Measurements from ENCODE around the gene ANKLE2. TPM values are rescaled to one million over a fixed set of nuclear protein-coding genes. Genes with fewer than 3 reads are reported as not detected.

The ANKLE2 gene
- total and polyA plus RNA-seq, 2 donors: 45.4 to 62.5 TPM

DNA sequence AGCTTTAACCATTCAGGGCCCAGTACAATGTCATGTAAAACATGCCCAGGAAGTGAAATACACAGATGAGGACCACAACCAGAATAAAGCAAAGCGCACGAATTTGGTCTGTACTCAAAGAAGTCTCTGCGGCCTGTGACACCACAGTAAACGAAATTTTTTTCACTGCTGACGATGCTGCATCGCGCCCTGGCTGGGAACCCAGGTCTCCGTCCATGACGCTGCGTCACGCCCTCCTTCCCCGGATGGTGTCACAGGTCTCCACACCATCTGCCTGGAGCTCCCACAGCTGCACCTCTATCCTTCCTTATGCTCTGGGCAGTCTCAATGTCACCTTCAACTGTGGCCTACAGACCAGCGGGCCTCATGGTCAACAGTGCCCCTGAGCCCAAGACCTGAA, 17.8 kb downstream of the ANKLE2 start:
- H3K27me3 ChIP-seq (ENCODE audit: control insufficient read depth in 2 of 2, insufficient read depth in 1 of 2, low read length in 1 of 2): no peaks in the 10 kb centered on the region
- WGBS: 89% methylated on average over 13 of the region's 13 CpGs

DNA sequence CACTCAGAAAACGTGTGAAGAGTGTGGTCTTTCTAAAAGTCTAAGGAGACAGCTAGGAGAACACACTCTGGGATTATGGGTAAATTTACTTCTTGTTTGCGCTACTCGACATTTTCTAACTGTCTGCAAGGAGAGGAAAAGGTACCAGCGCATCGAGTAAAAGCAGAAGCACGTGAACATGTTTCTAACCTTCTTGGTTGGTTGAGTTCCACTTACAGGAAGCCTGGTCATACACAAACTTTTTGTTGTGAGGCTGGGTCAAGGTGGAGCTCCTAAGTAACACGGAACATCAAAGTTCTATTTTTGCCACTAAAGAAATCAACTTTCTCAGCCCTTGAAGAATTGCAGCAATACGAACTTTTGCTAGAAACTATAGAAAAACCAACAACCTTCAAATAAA, 20.0 kb downstream of the ANKLE2 start:
- no peak for DNase-seq (ENCODE audit: low read depth in 6 of 9, low spot score in 9 of 9)
- Histone ChIP-seq H3K9me3 (ENCODE audit: control insufficient read depth in 2 of 2, insufficient read depth in 1 of 2, low read length in 1 of 2) (no peaks in the 10 kb centered on the region), H3K36me3 (ENCODE audit: control insufficient read depth in 2 of 2, insufficient read depth in 2 of 2, low read length in 1 of 2) (peaks cover 82 to 93% of the 10 kb centered on the region in 2 donors), H3K27me3 (ENCODE audit: control insufficient read depth in 2 of 2, insufficient read depth in 1 of 2, low read length in 1 of 2) (no peaks in the 10 kb centered on the region), H3K27ac (ENCODE audit: low read depth in 1 of 2, low read length in 1 of 2) (no peak overlapping the region), H3K4me3 (ENCODE audit: low read length in 2 of 2) (no peak overlapping the region), H3K4me1 (ENCODE audit: control insufficient read depth in 2 of 2, insufficient read depth in 2 of 2, low read length in 2 of 2) (no peaks in the 10 kb centered on the region)
- WGBS: 89% methylated on average over 8 of the region's 8 CpGs

More for the DNA sequence above, 17.8 kb downstream of the ANKLE2 start:
- H3K4me3 ChIP-seq (ENCODE audit: low read length in 2 of 2): no peak overlapping the region
- H3K4me1 ChIP-seq (ENCODE audit: control insufficient read depth in 2 of 2, insufficient read depth in 2 of 2, low read length in 2 of 2): no peaks in the 10 kb centered on the region
- no peak for DNase-seq (ENCODE audit: low read depth in 6 of 9, low spot score in 9 of 9)
- H3K27ac ChIP-seq (ENCODE audit: low read depth in 1 of 2, low read length in 1 of 2): no peak overlapping the region
- peaks cover 87 to 97% of the 10 kb centered on the region in 2 donors for H3K36me3 ChIP-seq (ENCODE audit: control insufficient read depth in 2 of 2, insufficient read depth in 2 of 2, low read length in 1 of 2)
- no peaks in the 10 kb centered on the region for H3K9me3 ChIP-seq (ENCODE audit: control insufficient read depth in 2 of 2, insufficient read depth in 1 of 2, low read length in 1 of 2)

DNA sequence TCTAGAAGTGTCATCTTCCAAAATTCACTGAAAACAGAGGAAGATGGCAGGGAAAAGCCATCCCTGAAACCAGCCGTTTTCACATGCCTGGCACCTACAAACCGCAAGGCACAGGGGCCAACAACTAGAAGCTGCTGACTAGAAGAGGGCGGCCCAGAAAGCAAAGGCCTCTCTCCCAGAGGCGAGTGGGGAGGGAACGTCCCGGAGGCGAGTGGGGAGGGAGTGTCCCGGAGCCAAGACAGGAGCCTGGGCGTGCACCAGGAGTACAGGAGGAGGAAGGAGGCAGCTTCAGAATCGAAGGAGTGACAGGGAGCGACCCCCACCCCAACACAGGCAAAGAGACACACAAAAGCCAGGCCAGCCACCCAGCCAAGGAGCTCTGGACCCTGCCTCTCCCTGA, 21.0 kb downstream of the ANKLE2 start:
- no peak overlapping the region for H3K4me3 ChIP-seq (ENCODE audit: low read length in 2 of 2)
- no peaks in the 10 kb centered on the region for H3K4me1 ChIP-seq (ENCODE audit: control insufficient read depth in 2 of 2, insufficient read depth in 2 of 2, low read length in 2 of 2)
- H3K36me3 ChIP-seq (ENCODE audit: control insufficient read depth in 2 of 2, insufficient read depth in 2 of 2, low read length in 1 of 2): peaks cover 83 to 92% of the 10 kb centered on the region in 2 donors
- no peaks in the 10 kb centered on the region for H3K27me3 ChIP-seq (ENCODE audit: control insufficient read depth in 2 of 2, insufficient read depth in 1 of 2, low read length in 1 of 2)
- WGBS: 94% methylated on average over 11 of the region's 11 CpGs
- DNase-seq (ENCODE audit: low read depth in 6 of 9, low spot score in 9 of 9): no peak
- no peaks in the 10 kb centered on the region for H3K9me3 ChIP-seq (ENCODE audit: control insufficient read depth in 2 of 2, insufficient read depth in 1 of 2, low read length in 1 of 2)
- H3K27ac ChIP-seq (ENCODE audit: low read depth in 1 of 2, low read length in 1 of 2): no peak overlapping the region

DNA sequence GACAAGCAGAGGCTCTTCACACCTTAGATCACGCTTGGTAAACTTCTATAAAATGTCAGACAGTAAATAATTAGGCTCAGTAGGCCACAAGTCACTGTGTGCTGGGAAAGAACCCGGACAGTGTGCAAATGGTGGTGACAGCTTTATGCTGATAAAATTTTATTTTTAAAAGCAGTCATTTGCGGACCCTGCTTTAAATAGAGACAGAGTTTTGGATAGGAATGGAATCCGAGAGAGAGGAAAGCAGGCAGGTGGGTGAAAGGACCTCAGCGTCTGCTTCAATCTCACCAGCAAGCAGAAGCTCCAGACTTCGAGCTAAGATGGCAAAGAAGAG, 21.4 kb downstream of the ANKLE2 start:
- Histone ChIP-seq H3K27ac (ENCODE audit: low read depth in 1 of 2, low read length in 1 of 2) (no peak overlapping the region), H3K36me3 (ENCODE audit: control insufficient read depth in 2 of 2, insufficient read depth in 2 of 2, low read length in 1 of 2) (peaks cover 83 to 92% of the 10 kb centered on the region in 2 donors), H3K27me3 (ENCODE audit: control insufficient read depth in 2 of 2, insufficient read depth in 1 of 2, low read length in 1 of 2) (no peaks in the 10 kb centered on the region), H3K4me3 (ENCODE audit: low read length in 2 of 2) (no peak overlapping the region), H3K9me3 (ENCODE audit: control insufficient read depth in 2 of 2, insufficient read depth in 1 of 2, low read length in 1 of 2) (no peaks in the 10 kb centered on the region), H3K4me1 (ENCODE audit: control insufficient read depth in 2 of 2, insufficient read depth in 2 of 2, low read length in 2 of 2) (no peaks in the 10 kb centered on the region)
- WGBS: 96% methylated on average over 6 of the region's 6 CpGs
- no peak for DNase-seq (ENCODE audit: low read depth in 6 of 9, low spot score in 9 of 9)

DNA sequence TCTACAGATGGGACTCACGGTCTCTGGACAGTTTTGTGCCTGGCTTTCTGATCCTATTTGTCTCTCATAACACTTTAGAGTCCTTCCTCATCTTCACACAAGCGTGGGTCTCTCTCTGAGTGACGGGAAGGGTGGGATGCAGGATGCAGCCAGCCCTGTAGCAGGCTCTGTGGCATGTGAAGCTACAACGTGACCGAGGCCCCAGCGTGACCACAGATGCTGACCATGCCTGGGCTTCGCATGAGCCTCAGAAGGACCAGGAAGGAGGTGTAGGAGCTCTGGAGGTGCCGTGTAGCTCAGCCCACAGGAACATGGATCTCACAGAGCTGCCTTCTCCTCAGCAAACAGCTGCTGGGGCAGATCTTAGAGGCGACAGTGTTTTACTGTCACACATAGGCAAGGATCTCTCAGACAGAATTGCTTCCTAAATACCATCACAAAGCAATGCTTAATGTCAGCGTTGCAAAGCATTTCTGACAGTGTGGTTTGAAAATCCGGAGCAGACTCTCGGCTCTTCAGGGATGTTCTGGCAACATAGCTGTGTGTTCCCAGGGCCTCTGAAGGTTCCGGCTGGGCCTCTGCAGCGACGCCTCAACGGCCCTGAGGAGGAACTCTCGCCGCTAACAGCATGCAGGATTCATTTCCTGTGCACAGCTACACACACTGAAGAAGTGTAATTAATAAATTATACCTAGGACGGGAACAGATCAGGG, 21.9 kb downstream of the ANKLE2 start:
- no peak overlapping the region for H3K27ac ChIP-seq (ENCODE audit: low read depth in 1 of 2, low read length in 1 of 2)
- WGBS: 96% methylated on average over 19 of the region's 19 CpGs
- no peaks in the 10 kb centered on the region for H3K4me1 ChIP-seq (ENCODE audit: control insufficient read depth in 2 of 2, insufficient read depth in 2 of 2, low read length in 2 of 2)
- no peak overlapping the region for H3K4me3 ChIP-seq (ENCODE audit: low read length in 2 of 2)
- no peaks in the 10 kb centered on the region for H3K9me3 ChIP-seq (ENCODE audit: control insufficient read depth in 2 of 2, insufficient read depth in 1 of 2, low read length in 1 of 2)
- H3K27me3 ChIP-seq (ENCODE audit: control insufficient read depth in 2 of 2, insufficient read depth in 1 of 2, low read length in 1 of 2): no peaks in the 10 kb centered on the region
- DNase-seq (ENCODE audit: low read depth in 6 of 9, low spot score in 9 of 9): no peak
- peaks cover 83 to 92% of the 10 kb centered on the region in 2 donors for H3K36me3 ChIP-seq (ENCODE audit: control insufficient read depth in 2 of 2, insufficient read depth in 2 of 2, low read length in 1 of 2)

DNA sequence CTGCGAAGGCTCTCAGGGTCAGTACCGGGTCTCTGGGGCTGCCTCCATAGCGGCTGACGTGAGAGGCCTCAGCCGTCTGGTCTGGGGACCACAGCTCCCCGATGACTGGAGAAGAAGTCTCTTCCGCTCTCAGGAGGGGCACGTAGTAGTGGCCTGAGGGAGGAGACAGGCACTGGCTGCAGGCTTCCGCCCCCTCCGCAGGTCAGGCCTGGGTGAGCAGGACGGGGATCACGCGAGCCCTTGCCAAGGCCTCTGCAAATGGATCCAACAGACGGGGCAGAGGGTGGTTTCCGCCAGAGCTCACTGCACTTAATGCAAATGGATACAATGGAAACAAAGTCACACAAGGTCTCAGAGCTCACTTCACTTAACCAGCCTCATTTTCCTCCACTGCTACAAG, 24.7 kb downstream of the ANKLE2 start:
- no peak overlapping the region for H3K27ac ChIP-seq (ENCODE audit: low read depth in 1 of 2, low read length in 1 of 2)
- no peak overlapping the region for H3K4me3 ChIP-seq (ENCODE audit: low read length in 2 of 2)
- H3K9me3 ChIP-seq (ENCODE audit: control insufficient read depth in 2 of 2, insufficient read depth in 1 of 2, low read length in 1 of 2): peaks cover 0 to under 1% of the 10 kb centered on the region in 2 donors
- over 99% methylated on average over 15 of the region's 15 CpGs for WGBS
- DNase-seq (ENCODE audit: low read depth in 6 of 9, low spot score in 9 of 9): no peak
- H3K27me3 ChIP-seq (ENCODE audit: control insufficient read depth in 2 of 2, insufficient read depth in 1 of 2, low read length in 1 of 2): no peaks in the 10 kb centered on the region
- H3K4me1 ChIP-seq (ENCODE audit: control insufficient read depth in 2 of 2, insufficient read depth in 2 of 2, low read length in 2 of 2): no peaks in the 10 kb centered on the region
- peaks cover 86 to 92% of the 10 kb centered on the region in 2 donors for H3K36me3 ChIP-seq (ENCODE audit: control insufficient read depth in 2 of 2, insufficient read depth in 2 of 2, low read length in 1 of 2)

DNA sequence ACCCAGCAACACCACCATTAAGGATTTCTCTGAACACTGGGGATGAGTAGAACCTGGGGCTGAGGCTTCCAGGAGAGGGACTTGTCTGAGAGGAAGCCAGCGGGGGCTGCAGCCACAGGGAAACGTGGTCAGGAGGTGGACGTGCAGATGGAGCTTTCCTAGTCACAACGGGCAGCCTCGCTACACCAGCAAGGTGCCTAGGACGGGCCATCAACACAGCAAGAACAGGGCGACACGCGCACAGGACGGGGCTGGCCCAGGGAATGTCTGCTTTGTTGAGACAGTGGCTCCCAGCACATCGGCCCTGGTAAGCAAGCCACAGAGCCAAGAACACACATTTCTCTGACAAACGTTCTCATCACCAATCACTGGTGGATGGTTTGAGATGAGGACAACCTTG, 25.3 kb downstream of the ANKLE2 start:
- no peaks in the 10 kb centered on the region for H3K4me1 ChIP-seq (ENCODE audit: control insufficient read depth in 2 of 2, insufficient read depth in 2 of 2, low read length in 2 of 2)
- H3K27ac ChIP-seq (ENCODE audit: low read depth in 1 of 2, low read length in 1 of 2): no peak overlapping the region
- peaks cover 0 to 4% of the 10 kb centered on the region in 2 donors for H3K9me3 ChIP-seq (ENCODE audit: control insufficient read depth in 2 of 2, insufficient read depth in 1 of 2, low read length in 1 of 2)
- peaks cover 92% of the 10 kb centered on the region in 2 donors for H3K36me3 ChIP-seq (ENCODE audit: control insufficient read depth in 2 of 2, insufficient read depth in 2 of 2, low read length in 1 of 2)
- no peak overlapping the region for H3K4me3 ChIP-seq (ENCODE audit: low read length in 2 of 2)
- no peak for DNase-seq (ENCODE audit: low read depth in 6 of 9, low spot score in 9 of 9)
- WGBS: 97% methylated on average over 12 of the region's 12 CpGs
- no peaks in the 10 kb centered on the region for H3K27me3 ChIP-seq (ENCODE audit: control insufficient read depth in 2 of 2, insufficient read depth in 1 of 2, low read length in 1 of 2)

DNA sequence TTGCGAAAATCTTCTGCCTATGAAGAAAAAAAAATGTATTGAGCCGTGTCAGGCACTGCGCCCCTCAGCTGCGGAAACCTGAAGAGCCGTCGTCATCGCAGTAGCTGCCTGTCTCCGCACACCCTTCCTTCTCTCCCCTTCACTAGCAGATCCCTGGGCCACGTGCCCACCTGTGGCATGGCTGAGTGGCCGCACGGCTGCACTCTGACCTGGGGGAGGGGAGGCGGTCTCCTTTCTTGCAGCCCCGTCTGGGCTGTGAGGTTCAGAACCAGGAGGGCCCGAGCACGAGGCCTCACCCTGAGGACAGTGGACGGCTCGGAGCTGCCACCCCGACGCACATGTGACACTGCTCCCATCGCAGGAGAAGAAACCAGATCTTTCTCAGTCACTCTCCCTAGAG, 26.1 kb downstream of the ANKLE2 start:
- Histone ChIP-seq H3K9me3 (ENCODE audit: control insufficient read depth in 2 of 2, insufficient read depth in 1 of 2, low read length in 1 of 2) (peaks cover 2 to 7% of the 10 kb centered on the region in 2 donors), H3K27me3 (ENCODE audit: control insufficient read depth in 2 of 2, insufficient read depth in 1 of 2, low read length in 1 of 2) (no peaks in the 10 kb centered on the region), H3K4me3 (ENCODE audit: low read length in 2 of 2) (no peak overlapping the region), H3K36me3 (ENCODE audit: control insufficient read depth in 2 of 2, insufficient read depth in 2 of 2, low read length in 1 of 2) (peaks cover 92 to 94% of the 10 kb centered on the region in 2 donors), H3K4me1 (ENCODE audit: control insufficient read depth in 2 of 2, insufficient read depth in 2 of 2, low read length in 2 of 2) (no peaks in the 10 kb centered on the region), H3K27ac (ENCODE audit: low read depth in 1 of 2, low read length in 1 of 2) (no peak overlapping the region)
- 98% methylated on average over 20 of the region's 20 CpGs for WGBS
- DNase-seq (ENCODE audit: low read depth in 6 of 9, low spot score in 9 of 9): no peak

DNA sequence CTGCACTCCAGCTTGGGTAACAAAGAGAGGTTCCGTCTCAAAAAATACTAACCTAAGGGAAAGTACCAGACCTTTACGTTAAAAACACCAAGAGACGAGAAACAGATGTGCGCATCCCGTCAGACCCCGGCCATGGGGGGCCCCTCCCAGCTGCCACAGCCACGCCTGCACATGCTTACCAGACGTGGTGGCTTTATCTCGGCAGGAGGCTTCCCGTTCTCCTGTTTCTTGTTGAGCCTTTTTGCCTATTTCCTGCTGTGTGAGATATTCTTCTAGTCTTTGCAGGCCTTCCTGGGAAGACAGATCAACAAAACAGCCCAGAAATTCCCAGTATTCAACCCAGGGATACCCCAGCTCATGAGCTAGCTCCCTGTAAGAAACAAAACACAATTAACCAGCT, 27.4 kb downstream of the ANKLE2 start:
- Histone ChIP-seq H3K27me3 (ENCODE audit: control insufficient read depth in 2 of 2, insufficient read depth in 1 of 2, low read length in 1 of 2) (no peaks in the 10 kb centered on the region), H3K27ac (ENCODE audit: low read depth in 1 of 2, low read length in 1 of 2) (no peak overlapping the region), H3K4me1 (ENCODE audit: control insufficient read depth in 2 of 2, insufficient read depth in 2 of 2, low read length in 2 of 2) (no peaks in the 10 kb centered on the region), H3K9me3 (ENCODE audit: control insufficient read depth in 2 of 2, insufficient read depth in 1 of 2, low read length in 1 of 2) (peaks cover 4 to 12% of the 10 kb centered on the region in 2 donors), H3K36me3 (ENCODE audit: control insufficient read depth in 2 of 2, insufficient read depth in 2 of 2, low read length in 1 of 2) (peaks cover 89 to 90% of the 10 kb centered on the region in 2 donors), H3K4me3 (ENCODE audit: low read length in 2 of 2) (no peak overlapping the region)
- 88% methylated on average over 10 of the region's 10 CpGs for WGBS
- DNase-seq (ENCODE audit: low read depth in 6 of 9, low spot score in 9 of 9): no peak
